ENCODE measurements around the gene ITSN1. TPM values are rescaled to one million over a fixed set of nuclear protein-coding genes. Genes with fewer than 3 reads are reported as not detected.

Gene ITSN1
- total RNA-seq, 4 donors from 2014 or later, result 33.0 to 50.5 (median 45.9) TPM

- ATAC-seq, result no peak
- 30 to 52% methylated on average over 5 to 13 of the region's 20 CpGs for WGBS, 2 donors (ENCODE audit: low coverage in 1 of 2)
- Histone ChIP-seq H3K36me3 (peaks cover 0 to 7% of the 10 kb centered on the region in 2 donors), H3K4me3 (no peak overlapping the region), H3K9me3 (no peaks in the 10 kb centered on the region), H3K27me3 (no peaks in the 10 kb centered on the region), H3K27ac (no peak overlapping the region), H3K4me1 (peaks cover 0 to 25% (median 0%) of the 10 kb centered on the region in 3 donors)
- TF ChIP-seq POLR2A (IDR thresholded peaks at IDR 0.05) (no peak), POLR2AphosphoS5 (IDR thresholded peaks at IDR 0.05) (no peak), CTCF (IDR thresholded peaks at IDR 0.05) (no peak), EP300 (IDR thresholded peaks at IDR 0.05) (no peak)
Observed at GRCh38 chr21:33844104-33844889, 202.0 kb downstream of the ITSN1 start.

GRCh38 chr21:33844890-33845205 lies 202.5 kb downstream of the ITSN1 start:
- WGBS, 2 donors (ENCODE audit: low coverage in 1 of 2), result 100% methylated on average over 1 of the region's 6 CpGs; no CpG with 5 or more reads in 1 of the 2 donors
- Histone ChIP-seq H3K4me3 (no peak overlapping the region), H3K36me3 (peaks cover 0 to 1% of the 10 kb centered on the region in 2 donors), H3K9me3 (no peaks in the 10 kb centered on the region), H3K27ac (no peak overlapping the region), H3K4me1 (peaks cover 0 to 25% (median 0%) of the 10 kb centered on the region in 3 donors), H3K27me3 (no peaks in the 10 kb centered on the region)
- TF ChIP-seq CTCF (IDR thresholded peaks at IDR 0.05) (no peak), POLR2AphosphoS5 (IDR thresholded peaks at IDR 0.05) (no peak), POLR2A (IDR thresholded peaks at IDR 0.05) (no peak)
- ATAC-seq, result no peak

- TF ChIP-seq CTCF (IDR thresholded peaks at IDR 0.05), result no peak
- no peak for TF ChIP-seq POLR2A (IDR thresholded peaks at IDR 0.05)
- TF ChIP-seq EP300 (IDR thresholded peaks at IDR 0.05), result no peak
- TF ChIP-seq POLR2AphosphoS5 (IDR thresholded peaks at IDR 0.05), result no peak
- H3K36me3 ChIP-seq, result no peaks in the 10 kb centered on the region
- no peak overlapping the region for H3K4me3 ChIP-seq
- ATAC-seq, result no peak
- no peaks in the 10 kb centered on the region for H3K9me3 ChIP-seq
- WGBS, 2 donors (ENCODE audit: low coverage in 1 of 2), result 60 to 100% methylated on average over 1 to 2 of the region's 3 CpGs
- H3K4me1 ChIP-seq, result peaks cover 0 to 25% (median 0%) of the 10 kb centered on the region in 3 donors
- no peak overlapping the region for H3K27ac ChIP-seq
- H3K27me3 ChIP-seq, result no peaks in the 10 kb centered on the region
Observed at GRCh38 chr21:33846141-33846540, 203.8 kb downstream of the ITSN1 start.

- Histone ChIP-seq H3K4me3 (no peak overlapping the region), H3K4me1 (peaks cover 0 to 20% (median 0%) of the 10 kb centered on the region in 3 donors), H3K27me3 (no peaks in the 10 kb centered on the region), H3K27ac (no peak overlapping the region), H3K36me3 (no peaks in the 10 kb centered on the region), H3K9me3 (no peaks in the 10 kb centered on the region)
- ATAC-seq, result no peak
- TF ChIP-seq CTCF (IDR thresholded peaks at IDR 0.05) (no peak), POLR2AphosphoS5 (IDR thresholded peaks at IDR 0.05) (no peak), EP300 (IDR thresholded peaks at IDR 0.05) (no peak), POLR2A (IDR thresholded peaks at IDR 0.05) (no peak)
- 84% methylated on average over 7 of the region's 19 CpGs; no CpG with 5 or more reads in 1 of the 2 donors for WGBS, 2 donors (ENCODE audit: low coverage in 1 of 2)
Observed at GRCh38 chr21:33847588-33848248, 205.4 kb downstream of the ITSN1 start.
